MG63 (cell line): ENCODE results near the gene MX2. TPM values are rescaled to one million over a fixed set of nuclear protein-coding genes. Genes with fewer than 3 reads are reported as not detected.

Source experiments
- DNase-seq: peaks from one replicate; pipeline ENCODE4 v3.0.0-alpha.2; 2020
- H3K27me3 ChIP-seq: fragments of 250-450 bp; sonication (Bioruptor Pico); 2 replicates; pipeline ENCODE4 v1.5.1; 2020; ENCODE audit warnings: mild to moderate bottlenecking, moderate library complexity
- H3K36me3 ChIP-seq: fragments of 250-450 bp; sonication (Bioruptor Pico); 2 replicates; pipeline ENCODE4 v1.5.1; 2020; ENCODE audit warnings: mild to moderate bottlenecking, moderate library complexity
- H3K4me3 ChIP-seq: fragments of 250-450 bp; sonication (Bioruptor Pico); 2 replicates; pipeline ENCODE4 v1.5.1; 2020; ENCODE audit warnings: mild to moderate bottlenecking, moderate library complexity
- H3K9me3 ChIP-seq: fragments of 250-450 bp; sonication (Bioruptor Pico); 2 replicates; pipeline ENCODE4 v1.5.1; 2020; ENCODE audit warnings: mild to moderate bottlenecking, moderate library complexity
- total RNA-seq: library from RNA; depleted of rRNA; stranded (reverse); fragments of >200 nt; shearing (Covaris generic); gene quantifications from 2 replicates; pipeline ENCODE4 v1.2.3, GENCODE V29; 2014; ENCODE audit warnings: low replicate concordance; rRNA removed

The MX2 gene
- total RNA-seq, 1 experiment from 2014 or later = 2.8 TPM

DNA sequence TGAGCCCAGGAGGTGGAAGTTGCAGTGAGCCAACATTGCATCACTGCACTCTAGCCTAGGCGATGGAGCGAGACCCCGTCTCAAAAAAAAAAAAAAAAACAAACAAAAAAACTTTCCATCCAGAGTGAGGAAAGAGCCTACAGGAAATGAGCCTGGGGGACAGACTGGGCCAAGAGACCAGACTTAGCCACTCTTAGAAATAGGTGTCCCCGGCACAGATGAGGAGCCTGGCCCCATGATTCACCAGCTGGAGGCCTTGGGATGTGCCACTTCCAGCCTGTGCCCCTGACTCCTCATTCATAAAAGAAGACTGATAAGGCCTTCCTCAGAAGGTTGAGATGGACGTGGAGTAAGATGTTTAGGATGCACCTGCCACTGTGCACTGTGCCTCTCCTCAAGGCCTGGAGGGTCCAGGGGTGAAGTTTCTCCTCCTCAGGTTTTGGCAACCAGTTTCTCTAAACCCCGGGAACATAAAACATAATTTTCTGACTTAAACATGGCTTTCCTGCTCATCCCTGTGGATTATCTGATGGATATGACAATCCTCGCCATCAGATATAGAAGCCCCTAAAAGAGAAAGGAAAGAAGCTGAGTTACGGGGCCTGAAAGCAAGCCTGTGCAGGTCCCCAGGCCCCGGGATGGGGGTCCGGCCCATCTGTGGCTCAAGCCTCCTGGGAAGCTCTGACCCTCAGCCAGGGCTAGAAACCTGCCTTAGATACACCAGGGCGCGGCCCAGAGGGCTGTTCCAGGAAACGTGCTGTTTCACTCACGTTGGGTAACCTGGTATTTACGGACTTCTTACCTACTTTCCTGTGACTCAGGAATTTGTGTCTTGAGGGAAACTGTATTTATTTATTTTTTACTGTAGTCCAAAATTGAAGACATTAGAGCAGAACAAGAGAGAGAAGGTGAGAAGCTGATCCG, 90.2 kb downstream of the MX2 start:
- DNase-seq = no peak
- H3K27me3 ChIP-seq = no peaks in the 10 kb centered on the region
- H3K4me3 ChIP-seq = no peak overlapping the region
- H3K36me3 ChIP-seq = peaks cover 8% of the 10 kb centered on the region
- H3K9me3 ChIP-seq = no peaks in the 10 kb centered on the region

GRCh38 chr21:41453198-41453597, 91.4 kb downstream of the MX2 start:
- DNase-seq = no peak
- H3K27me3 ChIP-seq = no peaks in the 10 kb centered on the region
- no peak overlapping the region for H3K4me3 ChIP-seq

DNA sequence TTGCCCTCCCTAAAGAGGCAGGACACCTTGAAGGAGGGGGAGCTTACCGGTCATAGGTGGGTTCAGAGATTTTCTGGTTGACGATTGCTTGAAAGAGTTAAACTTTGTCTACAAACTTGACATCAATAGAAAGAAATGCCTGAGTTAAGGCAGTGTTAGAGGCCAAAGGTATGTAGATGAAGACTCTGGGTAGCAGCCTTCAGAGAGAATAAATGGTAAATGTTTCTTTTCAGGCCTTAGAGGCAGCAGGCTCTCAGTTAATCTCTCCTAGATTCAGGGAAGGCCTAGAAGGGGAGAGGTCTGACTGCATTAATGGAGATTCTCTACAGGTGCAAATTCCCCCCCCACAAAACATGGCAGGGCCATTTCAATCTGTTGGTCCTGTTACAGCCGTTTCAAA, 91.9 kb downstream of the MX2 start:
- Histone ChIP-seq H3K4me3 (no peak overlapping the region), H3K27me3 (no peaks in the 10 kb centered on the region), H3K9me3 (no peaks in the 10 kb centered on the region), H3K36me3 (peaks cover 4% of the 10 kb centered on the region)
- no peak for DNase-seq

More at GRCh38 chr21:41453198-41453597, 91.4 kb downstream of the MX2 start:
- Histone ChIP-seq H3K9me3 (no peaks in the 10 kb centered on the region), H3K36me3 (peaks cover 4% of the 10 kb centered on the region)

GRCh38 chr21:41458121-41458520, 96.3 kb downstream of the MX2 start:
- H3K4me3 ChIP-seq = no peak overlapping the region
- DNase-seq = no peak
- H3K27me3 ChIP-seq = no peaks in the 10 kb centered on the region
- H3K36me3 ChIP-seq = peaks cover 4% of the 10 kb centered on the region; the same call in 1 of the 2 replicates
- H3K9me3 ChIP-seq = no peaks in the 10 kb centered on the region

DNA sequence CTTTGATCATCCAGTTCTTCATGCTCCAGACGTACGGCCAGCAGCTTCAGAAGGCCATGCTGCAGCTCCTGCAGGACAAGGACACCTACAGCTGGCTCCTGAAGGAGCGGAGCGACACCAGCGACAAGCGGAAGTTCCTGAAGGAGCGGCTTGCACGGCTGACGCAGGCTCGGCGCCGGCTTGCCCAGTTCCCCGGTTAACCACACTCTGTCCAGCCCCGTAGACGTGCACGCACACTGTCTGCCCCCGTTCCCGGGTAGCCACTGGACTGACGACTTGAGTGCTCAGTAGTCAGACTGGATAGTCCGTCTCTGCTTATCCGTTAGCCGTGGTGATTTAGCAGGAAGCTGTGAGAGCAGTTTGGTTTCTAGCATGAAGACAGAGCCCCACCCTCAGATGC, 96.7 kb downstream of the MX2 start:
- DNase-seq = no peak
- H3K36me3 ChIP-seq = no peaks in the 10 kb centered on the region
- H3K27me3 ChIP-seq = no peaks in the 10 kb centered on the region
- no peak overlapping the region for H3K4me3 ChIP-seq
- H3K9me3 ChIP-seq = no peaks in the 10 kb centered on the region

Other genes with a start within 250 kb of the MX2 start
- 211 and 220 TPM in 2 replicates for gene BACE2, start 193.9 kb upstream of the MX2 start, total RNA-seq
- gene FAM3B, start 45.2 kb upstream of the MX2 start, total RNA-seq = not detected in 2 replicates
- 18.0 and 18.3 TPM in 2 replicates for gene MX1, start 64.2 kb downstream of the MX2 start, total RNA-seq
- gene TMPRSS2, start 146.1 kb downstream of the MX2 start, total RNA-seq = not detected in 2 replicates